HG02943 (cell line): ENCODE results near the gene ZDHHC11B.
"Not testable (repeated sequence)": the region's sequence is repeated elsewhere in the genome, so short reads cannot be mapped to it uniquely, and the experiment has no call there.

Experiments used
- ATAC-seq: cut with Tn5 transposase; IDR thresholded peaks from one replicate; pipeline ENCODE4 v1.9.1; 2021; ENCODE audit warnings: mild to moderate bottlenecking, low read depth, moderate library complexity; ENCODE audit not compliant: unreplicated experiment

The ZDHHC11B gene

DNA sequence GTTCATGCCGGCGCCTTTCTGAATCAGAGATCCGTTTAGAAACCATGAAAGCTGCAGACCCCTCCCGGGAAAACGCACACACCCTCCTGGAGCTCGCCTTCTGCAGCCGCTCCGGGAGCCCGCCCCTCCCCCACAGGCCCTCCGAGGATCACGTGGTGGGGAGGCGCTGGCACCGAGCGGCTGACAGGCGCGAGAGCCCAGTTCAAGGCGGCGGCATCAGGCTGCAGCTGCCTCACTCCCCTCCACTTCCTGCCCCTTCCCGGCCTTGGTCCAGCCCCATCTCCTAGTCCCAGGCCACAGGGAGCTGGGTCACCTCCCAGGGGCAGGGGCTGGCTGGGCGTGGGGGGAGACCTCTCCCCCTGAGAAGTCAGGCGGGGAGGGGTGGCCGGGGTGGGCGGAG is 93.5 kb downstream of the ZDHHC11B start:
- not testable (repeated sequence) for ATAC-seq

DNA sequence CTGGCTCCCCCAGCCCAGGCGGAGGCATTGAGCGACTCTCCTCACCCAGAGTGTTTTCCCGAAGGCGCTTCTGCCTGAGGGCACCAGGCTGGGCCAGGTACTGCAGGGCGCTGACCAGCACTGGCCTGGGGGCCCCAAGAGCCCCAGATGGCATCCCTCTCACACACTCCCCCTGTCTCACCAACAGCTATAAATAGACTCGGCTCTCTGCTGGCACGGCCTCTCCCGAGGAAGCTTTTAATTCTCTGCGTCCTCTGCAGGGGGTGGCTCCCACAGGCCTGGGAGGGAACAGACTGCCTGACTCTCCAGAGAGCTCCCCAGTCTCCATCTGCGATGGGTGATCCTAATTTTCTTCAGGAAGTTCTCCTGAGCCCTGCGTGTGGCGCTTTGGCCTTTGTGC is 94.2 kb downstream of the ZDHHC11B start:
- not testable (repeated sequence) for ATAC-seq

DNA sequence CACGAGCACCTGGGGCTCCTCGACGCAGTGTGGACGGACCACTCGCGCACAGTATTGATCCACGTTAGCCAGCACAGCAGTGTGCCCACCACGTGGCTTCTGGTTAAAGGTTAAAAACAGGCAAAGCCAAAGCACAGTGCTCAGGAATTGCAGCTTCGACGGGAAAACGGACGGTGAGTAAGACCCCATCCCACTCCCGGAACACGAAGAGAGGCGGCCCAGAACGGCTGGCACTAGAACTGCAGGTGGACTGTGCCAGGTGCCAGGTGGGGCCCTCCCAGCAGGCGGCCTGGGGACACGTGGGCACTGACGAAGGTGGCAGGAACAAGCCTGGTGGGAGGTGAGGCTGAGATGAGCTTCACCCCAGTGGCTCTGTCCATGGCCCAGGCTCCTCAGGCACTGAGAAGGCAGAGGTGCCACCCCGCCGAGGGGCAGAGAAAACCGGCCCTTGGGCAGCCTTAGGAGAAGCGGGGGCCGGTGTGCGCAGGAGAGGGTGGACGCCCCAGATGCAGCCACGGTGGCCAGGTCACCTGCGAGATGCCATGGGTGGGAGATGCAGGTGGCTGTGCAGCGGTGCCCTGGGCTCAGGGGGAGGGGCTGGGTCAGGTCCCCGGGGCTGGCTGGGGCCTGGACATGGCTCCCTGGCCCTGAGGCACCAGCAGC is 96.0 kb downstream of the ZDHHC11B start:
- ATAC-seq: not testable (repeated sequence)

DNA sequence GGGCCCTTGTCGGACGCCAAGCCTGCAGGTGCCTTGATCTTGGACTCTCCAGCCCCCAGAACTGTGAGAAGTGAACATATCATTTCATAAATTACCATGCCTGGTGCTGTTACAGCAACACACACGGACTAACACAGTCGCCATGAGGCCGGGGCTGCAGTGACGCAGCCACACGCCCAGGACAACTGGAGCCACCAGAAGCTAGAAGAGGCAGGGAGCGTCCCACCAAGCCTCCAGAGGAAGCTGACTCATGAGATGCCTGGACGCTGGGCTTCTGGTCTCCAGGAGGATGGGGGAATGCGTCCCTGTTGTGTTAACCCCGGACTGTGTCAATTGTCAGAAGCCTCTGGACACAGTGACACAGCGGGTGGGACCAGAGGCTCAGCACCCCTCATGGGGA is 97.6 kb downstream of the ZDHHC11B start:
- not testable (repeated sequence) for ATAC-seq

DNA sequence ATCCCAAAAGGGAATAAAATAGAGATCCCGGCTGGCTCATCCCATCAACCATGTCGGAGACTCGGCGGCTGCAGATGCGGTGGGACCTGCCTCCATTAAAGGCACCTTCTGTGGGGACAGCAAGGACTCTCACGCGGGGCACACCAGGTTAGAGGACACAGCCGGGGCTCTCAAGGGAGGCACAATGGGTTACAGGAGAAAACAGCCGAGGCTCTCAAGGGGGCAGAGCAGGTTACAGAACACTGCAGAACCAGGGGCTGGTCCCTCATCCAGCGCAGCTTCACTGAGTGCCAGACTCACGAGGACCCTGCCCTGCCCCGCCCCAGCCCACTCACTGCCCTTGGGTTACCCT is 98.4 kb downstream of the ZDHHC11B start:
- not testable (repeated sequence) for ATAC-seq

DNA sequence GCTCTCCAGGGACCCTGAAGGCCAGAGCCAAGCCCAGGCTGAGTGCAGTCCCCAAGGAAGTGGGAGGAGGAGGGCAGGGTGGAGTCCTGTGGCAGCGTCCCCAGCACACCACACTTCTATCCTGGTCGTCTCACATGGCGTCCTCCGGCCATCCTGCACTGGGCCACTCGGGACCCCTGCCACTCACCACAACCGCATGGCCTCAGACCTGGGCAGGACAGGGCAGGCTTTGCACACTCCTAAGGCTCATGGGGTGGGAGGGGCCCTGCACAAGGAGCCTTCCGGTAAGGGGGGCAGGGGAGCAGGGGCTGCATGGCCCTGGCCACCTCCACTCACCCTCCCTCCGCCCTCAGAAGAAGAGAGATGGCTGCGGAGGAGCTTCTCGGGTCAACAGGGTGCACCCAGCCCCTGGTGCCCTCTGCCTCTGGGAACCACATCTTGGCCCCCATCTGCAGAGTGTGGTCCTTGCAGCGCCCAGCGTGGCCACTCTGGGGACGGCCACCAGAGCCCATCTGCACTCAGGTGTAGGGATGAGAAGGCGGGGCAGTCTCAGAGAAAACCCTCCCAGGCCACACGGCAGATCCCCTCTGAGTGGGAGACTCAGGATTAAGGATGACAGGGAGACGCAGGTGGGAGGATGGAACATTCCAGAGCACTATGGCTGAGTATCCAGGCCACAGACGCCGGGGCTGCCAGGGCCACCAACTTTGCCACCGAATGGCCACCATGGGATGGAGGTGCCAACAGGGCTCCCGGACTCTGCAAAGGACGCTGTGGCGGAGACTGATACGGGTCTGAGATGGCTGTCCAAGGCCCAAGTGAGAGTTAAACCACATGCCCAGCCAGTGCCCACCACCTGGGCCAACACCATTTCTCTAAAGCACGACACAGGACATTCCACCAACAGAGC is 99.0 kb downstream of the ZDHHC11B start:
- ATAC-seq: no peak

DNA sequence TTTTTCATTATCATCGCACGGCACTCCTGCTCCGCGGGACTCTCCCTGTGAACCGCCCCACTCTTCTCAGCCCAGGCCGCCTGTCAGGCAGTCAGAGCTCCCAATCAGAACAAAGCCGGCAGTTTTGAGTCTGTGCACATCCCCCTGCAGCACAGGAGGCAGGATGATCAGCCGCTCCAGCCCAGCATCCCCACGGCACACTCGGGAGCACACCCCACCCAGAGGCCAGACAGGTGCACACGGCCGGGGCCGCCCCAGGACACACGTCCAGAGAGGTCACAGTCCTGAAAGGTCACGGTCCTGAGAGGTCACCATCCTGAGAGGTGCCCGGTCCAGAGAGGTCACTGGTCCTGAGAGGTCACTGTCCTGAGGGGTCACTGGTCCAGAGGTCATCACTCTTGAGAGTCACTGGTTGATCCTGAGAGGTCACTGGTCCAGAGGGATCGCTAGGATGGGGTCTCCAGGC is 99.7 kb downstream of the ZDHHC11B start:
- ATAC-seq: no peak

DNA sequence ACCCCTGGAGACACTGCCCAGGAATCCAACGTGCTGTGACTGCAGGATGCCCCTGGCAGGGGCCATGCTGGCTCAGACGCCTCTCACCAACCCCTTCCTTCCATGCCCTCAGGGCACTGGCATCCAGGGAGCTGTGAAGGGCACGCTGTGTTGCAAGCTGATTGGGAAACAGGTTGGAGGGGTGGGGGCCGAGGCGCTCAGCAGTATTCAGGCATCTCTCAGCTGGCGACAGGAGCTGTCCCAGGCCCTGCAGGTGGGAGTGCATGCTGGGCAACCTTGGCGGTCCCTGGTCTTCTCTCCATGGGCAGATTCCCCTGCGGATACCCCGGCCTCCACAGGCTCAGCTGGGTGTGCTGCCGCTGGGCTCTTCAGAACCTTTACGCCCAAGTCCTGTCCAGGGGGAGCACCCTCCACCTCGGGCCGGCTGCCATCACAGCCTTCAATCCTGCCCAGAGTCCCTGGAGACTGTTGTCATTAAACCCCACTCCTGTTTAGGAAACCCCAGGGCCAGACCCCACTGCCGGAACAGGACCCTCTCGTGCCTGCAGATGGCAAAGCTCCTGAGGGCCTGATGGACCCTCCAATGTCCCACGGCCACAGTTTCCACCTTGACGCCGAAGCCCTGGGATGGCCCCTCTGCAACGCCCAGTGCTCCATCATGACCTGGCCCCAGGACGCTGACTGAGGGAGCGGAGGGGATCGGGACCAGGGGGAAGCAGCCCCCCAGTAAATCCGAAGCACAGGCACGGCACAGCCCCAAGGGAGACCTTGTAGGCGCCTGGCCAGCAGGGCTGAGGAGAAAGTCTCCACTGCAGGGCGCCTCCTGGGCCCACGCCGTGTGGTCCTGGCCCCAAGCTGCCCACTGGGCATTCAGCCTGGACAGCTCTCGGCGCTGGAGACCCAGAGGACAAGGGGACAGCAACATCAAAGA is 100.7 kb downstream of the ZDHHC11B start:
- no peak for ATAC-seq

DNA sequence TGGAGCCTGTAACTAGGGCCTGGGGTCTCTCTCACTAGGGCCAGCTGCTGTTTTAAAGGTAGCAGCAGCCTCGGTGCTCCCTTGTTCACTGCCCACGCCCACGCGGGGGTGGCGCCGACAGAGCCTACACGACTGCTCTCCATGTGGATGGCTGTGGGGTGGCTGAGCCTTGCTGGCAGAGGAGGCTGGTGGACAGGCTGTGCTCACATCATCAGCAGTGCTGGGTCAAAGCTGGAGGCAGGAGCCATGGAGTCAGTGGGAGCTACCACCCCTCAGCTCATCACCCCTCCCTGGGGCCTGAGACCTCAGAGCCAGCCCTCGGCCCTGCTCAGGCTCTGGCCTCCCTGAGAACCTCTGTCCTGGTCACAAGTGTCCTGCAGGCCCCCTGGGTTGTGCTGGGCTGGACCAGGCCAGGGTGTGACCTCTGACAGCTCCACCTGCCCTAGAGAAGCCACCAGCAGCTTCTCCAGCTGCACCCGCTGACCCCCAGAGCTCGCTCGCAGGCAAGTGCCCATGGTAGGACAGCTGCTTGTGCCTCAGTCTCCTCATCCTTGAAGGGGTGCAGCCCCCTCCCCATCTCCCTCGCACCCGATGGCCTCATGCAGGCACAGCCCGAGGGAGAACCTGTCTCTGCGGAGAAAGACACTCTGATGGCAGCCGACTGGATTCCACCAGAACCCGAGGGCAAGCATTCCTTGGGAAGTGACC is 101.7 kb downstream of the ZDHHC11B start:
- ATAC-seq: not testable (repeated sequence)

DNA sequence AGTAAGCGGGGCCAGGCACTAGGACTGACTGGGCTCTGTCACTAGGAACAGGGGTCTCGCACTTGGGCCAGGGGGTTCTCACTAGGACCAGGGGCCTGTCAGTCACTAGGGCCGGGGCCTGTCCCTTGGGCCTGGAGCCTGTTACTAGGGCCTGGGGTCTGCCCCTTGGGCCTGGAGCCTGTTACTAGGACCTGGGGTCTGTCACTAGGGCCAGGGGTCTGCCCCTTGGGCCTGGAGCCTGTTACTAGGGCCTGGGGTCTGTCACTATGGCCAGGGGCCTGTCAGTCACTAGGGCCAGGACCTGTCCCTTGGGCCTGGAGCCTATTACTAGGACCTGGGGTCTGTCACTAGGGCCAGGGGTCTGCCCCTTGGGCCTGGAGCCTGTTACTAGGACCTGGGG is 102.3 kb downstream of the ZDHHC11B start:
- ATAC-seq: not testable (repeated sequence)

DNA sequence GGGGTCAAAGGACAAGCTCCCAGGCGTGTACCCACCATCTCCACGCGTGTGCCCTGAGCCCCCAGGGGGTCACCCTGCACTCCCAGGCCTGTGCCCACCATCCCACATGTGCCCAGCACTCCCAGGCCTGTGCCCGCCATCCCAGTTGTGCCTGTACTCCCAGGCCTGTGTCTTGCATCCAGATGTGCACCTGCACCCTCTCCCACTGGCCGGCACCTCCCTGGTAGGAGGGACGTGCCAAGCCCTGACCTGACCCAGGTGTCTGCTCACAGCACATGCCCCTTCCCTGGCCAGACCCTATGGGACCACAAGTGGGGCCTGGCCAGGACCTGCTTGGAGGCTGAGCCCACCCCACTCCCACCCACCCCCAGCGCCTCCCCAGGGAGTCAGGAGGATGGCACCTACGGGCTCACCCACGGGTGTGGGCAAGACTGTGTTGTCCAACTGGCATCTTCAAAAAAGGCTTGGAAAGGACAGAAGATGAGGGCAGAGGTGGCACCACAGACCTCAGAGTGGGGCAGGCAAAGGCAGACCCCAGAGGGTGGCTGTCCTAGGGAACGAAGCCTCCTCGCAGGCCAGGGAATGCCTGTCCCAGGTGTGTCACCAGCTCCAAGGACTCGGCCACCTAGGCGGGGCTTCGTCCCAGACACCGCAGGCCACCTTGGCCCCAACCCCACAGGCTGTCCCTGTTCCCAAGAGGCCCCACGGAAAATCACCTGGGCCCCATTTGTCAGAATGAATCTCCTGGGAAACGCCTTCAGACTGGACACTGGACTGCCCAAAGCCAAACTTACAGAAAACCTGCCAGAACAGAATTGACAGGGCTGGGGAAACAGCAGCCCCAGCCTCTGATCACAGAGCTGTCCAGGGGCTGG is 103.0 kb downstream of the ZDHHC11B start:
- ATAC-seq: not testable (repeated sequence)

DNA sequence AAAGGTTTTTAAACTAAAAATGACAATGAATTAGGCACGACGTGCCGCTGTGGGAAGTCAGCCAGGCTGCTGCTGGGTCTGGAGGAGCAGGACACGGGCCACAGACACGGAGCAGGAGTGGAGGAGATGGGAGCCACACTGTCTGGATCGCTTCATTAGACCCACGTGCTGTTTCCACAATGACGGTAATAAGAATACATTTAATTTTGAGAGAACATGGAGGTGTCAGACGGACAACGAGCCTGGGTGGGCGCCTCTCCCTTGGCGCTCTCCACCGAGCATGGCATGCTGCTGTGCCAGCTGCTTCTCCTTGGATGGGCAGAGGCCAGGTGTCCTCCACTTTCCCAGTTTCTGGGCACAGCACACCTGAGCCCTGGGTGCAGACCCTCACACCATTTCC is 103.7 kb downstream of the ZDHHC11B start:
- not testable (repeated sequence) for ATAC-seq

DNA sequence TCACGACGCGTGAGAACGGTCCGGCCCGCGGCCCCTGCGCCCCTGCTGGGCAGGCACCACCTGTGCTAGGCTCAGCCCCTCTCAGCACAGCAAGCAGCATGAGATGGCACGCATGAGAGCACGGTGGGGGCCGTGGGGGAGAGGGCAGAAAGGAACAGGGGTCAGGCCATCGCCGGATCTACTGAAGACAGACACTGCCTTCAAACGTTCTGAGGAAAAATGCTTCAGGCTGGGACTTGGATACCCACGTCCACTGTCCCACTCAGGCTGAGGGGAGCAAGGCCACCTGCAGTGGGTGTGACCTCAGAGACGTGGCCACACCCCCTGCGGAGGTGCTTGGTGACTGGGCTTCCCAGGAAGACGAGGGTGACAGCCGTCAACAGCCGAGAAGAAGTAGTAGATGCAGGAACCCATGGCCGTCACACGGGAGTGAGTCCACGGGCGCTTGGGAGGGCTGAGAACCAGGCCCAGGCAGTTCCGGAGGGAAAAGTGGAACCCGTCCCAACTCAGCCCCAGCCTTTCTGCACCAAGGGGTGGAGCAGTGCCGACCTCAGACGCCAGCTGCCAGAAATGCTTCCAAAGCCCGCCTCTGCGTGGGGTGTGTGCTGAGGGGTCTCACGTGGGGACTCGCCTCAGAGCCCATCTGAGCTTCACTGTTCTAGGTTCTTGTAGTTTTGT is 104.3 kb downstream of the ZDHHC11B start:
- ATAC-seq: not testable (repeated sequence)

DNA sequence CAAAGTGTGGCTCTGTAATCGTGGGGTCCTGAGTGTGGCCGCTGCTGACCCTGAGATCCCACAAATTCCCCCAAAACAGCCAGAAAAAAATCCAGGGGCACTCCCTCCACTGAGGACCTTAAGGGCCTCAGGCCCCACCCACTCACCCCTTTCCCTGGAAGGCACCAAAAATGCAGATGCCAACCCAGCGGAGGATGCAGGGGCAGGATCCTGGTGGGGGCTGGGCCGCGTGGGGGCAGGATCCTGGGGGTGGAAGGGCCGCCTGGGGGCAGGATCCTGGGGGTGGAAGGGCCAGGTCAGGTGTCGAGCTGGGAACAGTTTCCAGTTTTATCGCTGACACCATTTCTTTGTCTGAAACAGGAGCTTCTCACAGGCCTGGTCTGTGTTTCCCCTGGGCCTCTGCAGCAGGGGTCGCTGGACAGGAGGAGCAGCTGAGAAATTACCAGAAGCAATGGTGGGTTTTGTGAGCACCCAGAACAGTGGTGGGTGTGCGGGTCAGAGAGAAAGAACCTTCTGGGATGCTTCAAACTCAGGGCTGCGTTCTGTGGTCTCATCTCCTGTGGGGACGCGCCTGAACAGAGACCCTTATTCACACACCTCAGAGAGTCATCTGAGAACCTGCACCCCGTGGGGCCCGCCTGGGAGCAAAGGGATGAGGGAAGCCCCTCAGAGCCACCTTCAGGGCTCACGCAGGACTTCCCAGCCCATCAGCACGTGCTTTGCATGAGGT is 105.2 kb downstream of the ZDHHC11B start:
- ATAC-seq: not testable (repeated sequence)

DNA sequence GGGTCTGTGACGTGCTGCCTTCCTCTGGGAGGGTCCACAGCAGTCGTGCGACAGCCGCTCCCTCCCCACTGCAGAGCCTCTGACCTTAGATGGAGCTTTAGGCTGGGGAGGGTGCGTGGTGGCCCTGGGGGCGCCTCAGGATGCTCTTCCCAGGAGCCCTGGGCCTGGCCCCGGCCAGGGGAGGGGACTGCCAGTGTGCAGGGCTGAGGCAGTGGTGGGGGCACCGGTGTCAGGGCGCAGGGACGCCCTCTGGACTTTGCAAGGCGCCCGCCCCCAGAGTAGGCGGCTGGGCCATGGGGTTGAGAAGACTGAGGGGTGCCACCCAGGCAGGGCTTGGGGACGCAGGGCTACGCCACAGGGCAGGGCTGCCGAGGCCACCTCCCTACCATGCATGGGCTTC is 106.0 kb downstream of the ZDHHC11B start:
- ATAC-seq: not testable (repeated sequence)

DNA sequence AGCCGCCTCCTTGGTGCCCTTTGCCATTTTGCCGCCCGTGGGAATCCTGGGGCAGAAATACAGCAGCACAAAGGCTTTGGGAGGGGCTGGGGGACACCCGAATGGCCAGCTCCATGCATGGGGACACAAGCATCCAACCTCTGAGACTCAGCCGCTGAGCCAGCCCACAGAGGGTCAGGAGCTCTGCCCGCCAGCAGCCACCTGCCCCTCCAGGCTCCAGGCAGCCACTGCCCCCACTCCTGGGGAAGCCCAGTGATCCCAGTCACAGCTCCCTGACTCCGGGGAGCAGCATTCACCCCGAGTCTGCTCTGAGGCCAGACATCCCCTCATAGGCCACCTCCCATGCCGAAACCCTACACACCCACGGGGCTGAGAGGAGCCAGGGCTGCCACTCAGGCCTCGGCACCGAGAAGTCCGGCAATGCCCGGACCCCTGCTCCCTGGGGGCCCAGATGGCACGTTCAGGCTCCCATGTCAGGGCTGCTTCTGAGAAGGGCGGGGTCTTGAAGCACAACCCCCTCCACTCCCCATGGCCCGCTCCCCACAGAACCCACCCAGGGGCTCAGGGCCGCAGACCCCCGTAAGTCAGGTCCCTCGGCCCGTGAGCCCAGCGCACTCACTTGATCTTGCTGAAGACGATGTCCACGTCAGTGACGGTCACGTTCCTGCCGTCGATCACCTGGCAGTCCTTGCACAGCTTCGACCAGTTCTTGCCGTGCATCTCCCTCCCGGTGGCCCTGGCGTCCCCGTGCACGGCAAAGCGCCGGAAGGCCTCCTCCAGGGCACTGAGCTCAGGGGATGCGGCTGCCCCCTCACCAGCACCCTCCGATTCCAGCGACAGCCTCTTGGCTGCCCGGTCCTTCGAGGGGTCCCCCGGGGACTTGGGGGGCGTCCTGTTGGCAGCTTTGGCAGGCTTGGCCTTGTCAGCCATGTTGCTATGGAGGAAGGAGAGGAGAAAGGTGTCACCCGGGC is 107.1 kb downstream of the ZDHHC11B start:
- ATAC-seq: no peak

DNA sequence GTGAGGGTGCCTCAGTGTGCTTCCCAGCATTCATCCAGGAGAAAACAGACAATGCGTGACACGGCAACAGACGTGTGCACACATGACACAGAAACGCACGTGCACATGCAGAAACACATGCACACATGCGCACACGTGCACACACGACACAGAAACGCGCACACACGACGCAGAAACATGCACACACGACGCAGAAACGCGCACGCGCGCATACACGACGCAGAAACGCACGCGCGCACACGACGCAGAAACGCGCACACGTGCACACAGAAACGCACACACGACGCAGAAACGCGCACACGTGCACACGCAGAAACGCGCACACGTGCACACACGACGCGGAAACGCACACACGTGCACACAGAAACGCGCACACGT is 107.8 kb downstream of the ZDHHC11B start:
- ATAC-seq: no peak
